Left colon (tissue), 2 donors: ENCODE data around the gene SEMA6A. TPM values are rescaled to one million over a fixed set of nuclear protein-coding genes. Genes with fewer than 3 reads are reported as not detected.
"Not testable (repeated sequence)": the region's sequence is repeated elsewhere in the genome, so short reads cannot be mapped to it uniquely, and the experiment has no call there.

ENCODE experiments used
- ATAC-seq: fragments of 200-7000 bp; cut with Tn5 transposase; one replicate; pipeline ENCODE4 v1.9.1; 2020; ENCODE audit warnings: mild to moderate bottlenecking, moderate library complexity
- DNase-seq, 2 donors: peaks; one replicate each; pipeline ENCODE4 v3.0.0-alpha.2; 2020
- intact Hi-C, 2 donors: fragments of 100-400 bp; cut with DNase I in 1 of 2; cut with micrococcal nuclease in 1 of 2; formaldehyde crosslinking; loops; one replicate each; pipeline versions ENCODE4 v1.11.2 to v1.14.0; 2022; cut with DNase I, micrococcal nuclease
- total RNA-seq, 2 donors: library from RNA; stranded (reverse); fragmentation: NEBNext Ultra II Directional; extraction: Animal tissue kit (Norgen Biotek cat#: 25700); gene quantifications; one replicate each; pipeline ENCODE4 v1.2.1, GENCODE V29; 2021
- donor health status: DM: no; HTN: no; CAD: no.
- donor health status: DM: yes; HTN: yes; CAD: no.

Gene SEMA6A
- total RNA-seq, 2 donors from 2014 or later, result 100 to 103 TPM

DNA sequence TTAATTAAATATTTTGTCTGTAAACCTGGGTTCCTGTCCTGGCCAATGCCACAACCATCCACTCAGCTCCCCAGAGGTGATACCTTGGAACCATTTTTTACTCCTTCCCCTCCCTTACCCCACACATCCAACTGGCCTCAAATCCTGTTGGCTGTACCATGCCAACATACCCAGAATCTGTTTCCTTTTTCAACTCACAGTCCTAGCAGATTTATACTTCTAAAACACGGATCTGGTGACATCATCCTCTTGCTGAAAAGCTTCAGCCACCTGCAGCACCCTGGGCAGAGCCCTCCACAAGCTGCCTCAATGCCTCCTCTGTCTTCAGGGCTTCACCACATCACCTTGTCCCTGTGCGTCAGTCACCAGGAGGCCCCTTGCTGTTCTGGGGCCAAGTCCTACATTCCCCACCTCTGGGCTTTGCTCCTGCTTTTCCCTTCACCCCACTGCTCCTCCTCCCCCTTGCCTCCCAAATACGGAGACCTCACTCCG, 14.9 kb downstream of the SEMA6A start:
- ATAC-seq (peak; percentile 2), DNase-seq (no peak)
- intact Hi-C loops, result no loop called here

DNA sequence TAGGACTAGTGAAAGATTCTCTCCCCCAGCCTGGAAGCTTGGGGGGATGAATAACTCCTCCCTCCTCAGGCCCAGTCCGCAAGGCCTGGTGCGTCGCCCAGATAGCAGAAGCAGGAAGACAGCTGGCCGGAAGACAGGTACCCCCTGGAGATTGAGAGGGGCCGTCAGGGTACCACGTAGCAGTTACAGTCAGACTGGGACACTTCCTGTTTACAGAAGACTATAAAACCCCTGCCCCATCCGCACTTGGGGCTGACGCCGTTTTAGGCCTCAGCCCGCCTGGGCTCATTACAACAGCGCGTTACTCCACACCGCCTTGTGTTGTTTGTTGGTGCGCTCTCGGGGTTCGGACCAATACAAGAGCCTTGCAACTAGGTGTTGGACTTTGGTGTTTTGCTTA, 15.4 kb downstream of the SEMA6A start:
- DNase-seq (no peak), ATAC-seq (no peak)
- intact Hi-C loops, result no loop called here

DNA sequence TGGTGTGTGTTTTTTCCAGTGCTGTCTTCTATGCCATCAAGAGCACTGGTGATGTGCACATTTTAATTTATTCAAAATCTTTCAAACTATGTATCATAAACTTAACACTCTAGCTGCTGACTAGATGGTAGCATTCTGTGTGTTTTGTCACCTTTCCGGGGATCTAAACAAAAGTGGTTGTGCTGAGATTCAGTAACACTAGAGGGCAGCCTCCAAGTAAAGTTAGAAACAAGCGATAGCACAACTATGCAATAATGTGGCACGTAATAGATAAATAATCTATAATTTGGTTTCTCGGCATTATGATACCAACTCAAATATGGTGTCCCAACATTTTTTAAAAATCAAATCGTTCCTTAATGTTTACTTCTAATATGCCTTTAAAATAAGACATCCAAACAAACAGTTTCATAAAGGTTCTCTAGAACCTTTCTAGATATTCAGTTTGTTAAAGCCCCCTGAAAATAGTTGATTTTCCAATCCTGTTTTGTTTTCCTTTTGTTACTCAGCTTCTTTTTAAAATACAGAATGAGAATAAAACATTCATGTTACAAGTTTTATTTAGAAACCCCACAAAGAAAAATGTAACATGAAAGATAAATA, 16.9 kb downstream of the SEMA6A start:
- no peak for DNase-seq
- intact Hi-C loops, result no loop called here
- ATAC-seq, result peak; percentile 47

DNA sequence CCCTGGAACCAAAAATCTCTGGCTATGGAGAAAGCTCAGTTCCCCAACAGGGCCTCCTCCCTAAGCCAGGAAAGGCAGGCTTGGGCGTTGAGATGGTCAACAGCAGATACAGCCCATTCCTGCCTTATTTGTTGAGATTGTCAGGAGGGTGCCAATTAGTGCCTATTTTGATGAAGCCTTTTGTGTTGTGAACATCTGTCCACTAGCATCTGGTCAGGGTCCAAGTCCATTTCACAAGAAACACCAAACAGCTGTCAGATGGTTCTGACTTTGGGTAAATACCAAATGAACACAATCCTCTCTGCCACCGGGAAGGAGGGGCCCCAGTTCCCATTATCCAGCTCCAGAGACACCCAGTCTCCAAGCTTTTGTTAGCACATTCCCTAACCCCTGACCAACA, 19.9 kb downstream of the SEMA6A start:
- ATAC-seq (peak; percentile 65), DNase-seq (no peak)
- intact Hi-C loops, result no loop called here

DNA sequence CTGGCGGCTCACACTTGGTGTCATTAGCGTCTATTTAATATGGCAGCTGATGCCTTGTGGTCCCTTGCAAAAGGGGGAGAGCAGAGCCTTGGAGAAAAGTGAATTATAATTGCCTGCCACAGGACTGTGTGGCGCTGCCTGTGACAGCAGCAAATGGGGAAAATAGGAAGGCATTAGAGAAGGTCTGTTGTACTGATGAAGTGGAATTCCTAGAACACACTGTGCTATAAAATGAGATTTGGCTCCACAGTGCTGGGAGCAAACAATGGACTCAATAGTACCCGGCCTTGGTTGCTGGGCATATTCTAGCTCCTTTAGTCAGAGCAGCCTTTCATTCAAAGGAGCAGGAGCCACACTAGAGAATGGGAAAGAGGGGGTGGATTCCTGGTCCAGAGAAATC, 21.3 kb downstream of the SEMA6A start:
- intact Hi-C loops, result no loop called here
- no peak for ATAC-seq

DNA sequence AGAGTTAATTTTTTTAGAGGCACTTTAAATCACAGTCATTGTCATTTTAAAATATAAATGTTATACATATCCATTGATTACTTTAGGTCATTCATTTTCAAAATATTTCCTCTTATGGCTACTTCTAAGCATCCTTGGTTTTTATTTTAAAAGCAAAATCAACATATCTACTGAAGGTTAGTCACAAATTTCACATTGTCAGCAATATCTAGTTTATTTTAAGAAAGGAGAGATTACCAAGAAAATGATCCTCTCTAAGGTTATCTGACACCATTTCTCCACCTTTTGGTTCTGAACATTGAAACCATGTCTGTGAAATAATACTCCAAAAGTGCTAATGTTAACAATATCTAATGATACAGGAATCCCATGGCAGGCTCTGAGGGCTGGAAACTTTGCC, 24.5 kb downstream of the SEMA6A start:
- no peak for ATAC-seq
- intact Hi-C loops, result no loop called here
- DNase-seq, result no peak

More for the DNA sequence above, 21.3 kb downstream of the SEMA6A start:
- DNase-seq, result no peak

DNA sequence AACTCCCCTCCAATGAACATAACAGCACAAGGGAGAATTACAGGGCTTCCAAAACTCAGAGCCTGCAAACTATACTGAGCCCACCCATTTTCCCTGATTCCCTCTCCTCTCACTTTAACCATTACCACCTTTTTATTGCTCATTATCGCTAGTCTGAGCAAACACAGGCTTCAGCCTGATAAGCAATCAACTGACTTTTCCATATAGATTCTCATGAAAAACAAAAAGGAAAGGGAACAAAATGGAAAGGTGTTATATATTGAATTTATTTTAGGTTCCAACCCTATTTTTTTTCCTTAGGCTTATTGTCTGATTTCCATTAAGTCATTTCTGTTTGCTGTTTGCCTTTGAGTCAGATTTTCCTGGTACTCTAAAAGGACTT, 27.9 kb downstream of the SEMA6A start:
- DNase-seq (no peak), ATAC-seq (peak; percentile 7)
- intact Hi-C loops, result no loop called here

DNA sequence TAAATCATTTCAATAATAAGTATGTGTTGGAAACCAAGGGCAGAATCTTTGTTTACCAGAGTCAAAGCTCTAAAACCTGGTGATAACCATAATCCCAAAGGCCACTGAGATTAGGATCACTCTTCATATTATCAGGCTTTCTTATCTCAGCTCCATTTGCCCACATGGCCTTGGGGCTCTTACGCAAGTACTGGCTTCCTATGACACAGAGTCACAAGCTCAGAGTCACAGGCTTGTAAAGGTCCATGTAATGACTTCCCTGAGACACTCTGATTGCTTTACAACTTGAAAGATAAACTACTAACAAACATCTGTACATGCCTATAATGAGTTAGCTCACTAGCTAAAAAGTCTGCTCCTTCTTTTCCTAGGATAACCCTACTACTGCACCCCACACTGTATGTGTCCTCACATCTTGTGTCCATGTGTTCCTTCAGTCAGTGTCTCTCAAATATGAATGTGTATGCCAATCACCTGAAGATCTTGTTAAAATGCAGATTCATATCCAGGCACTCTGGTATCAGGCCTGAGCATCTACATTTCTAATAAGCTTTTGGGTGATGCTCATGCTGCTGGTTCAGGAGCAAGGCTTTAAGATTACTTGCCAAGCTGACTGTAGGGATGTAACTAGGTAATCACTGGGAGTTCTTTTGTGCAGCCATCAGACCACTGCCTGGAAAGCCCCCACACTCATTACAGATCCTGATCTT, 28.4 kb downstream of the SEMA6A start:
- ATAC-seq (peak; percentile 84), DNase-seq (peak; percentile 64 to 85)
- intact Hi-C loops, result no loop called here

DNA sequence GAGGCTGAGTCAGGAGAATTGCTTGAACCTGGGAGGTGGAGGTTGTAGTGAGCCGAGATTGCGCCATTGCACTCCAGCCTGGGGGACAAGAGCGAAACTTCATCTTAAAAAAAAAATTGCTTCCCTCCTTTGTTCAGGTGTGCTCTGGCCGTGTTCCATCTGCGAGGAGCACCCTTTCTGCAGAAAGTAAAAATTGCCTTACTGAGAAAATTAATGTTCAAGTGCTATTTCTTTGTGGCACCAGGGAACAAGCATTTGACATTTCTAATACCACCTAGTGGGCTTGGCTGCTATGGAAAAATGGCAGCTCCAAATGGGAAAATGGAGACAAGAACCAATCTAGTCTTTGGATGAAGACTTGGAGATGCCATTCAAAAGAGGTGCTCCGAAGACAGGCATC, 29.2 kb downstream of the SEMA6A start:
- intact Hi-C loops, ATAC-seq, DNase-seq: not testable (repeated sequence)

DNA sequence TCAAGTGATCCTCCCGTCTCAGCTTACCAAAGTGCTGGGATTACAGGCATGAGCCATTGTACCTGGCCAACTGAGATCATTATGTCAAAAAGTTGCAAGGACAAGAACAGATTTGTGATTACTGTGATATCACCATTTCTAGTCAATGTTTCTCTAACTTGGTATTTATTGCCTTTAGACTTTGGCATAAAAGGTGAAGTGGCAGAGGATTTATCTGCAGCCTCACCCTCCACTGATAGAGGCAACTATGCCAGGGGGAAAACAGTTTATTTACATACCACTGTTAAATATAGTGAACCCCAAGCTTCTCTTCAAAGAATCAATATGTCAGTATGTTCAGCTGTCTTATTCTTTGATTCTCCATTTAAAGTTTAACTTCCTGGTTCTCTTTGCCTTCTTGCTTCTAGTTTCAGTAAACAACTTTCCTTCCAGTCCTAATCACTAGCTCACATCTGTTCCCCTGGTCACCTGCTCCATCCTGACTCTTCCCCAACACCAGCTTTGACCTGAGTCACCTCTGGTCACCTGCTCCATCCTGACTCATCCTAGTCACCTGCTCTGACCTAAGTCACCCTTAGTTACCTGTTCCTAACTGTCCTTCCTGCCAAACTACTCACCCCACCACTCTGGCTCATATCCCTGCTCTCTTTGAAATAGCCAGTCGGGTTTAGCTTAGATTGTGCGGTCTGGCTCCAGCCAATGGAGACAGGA, 29.9 kb downstream of the SEMA6A start:
- intact Hi-C loops, result no loop called here
- peak; percentile 66 for ATAC-seq
- peak; percentile 51 to 89 for DNase-seq

DNA sequence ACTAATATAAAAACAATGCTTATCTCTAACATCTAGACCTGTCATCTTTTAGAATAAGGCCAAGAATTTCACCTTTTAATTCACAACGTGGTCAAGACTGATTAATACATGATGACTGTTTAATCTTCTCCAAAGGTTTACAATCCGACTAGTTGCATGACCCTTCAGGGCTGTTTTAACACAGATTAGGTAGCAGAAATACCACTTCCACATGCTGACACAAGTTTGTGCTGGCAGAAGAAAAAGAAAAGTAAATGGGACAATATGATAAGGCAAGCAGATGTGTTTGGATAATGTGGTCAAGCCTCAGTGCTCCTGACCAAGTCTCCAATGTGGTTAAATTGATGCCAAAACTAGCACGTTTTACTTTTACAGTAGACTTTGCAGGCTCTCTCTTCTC, 31.1 kb downstream of the SEMA6A start:
- DNase-seq, result no peak
- ATAC-seq, result no peak
- intact Hi-C loops, result no loop called here

DNA sequence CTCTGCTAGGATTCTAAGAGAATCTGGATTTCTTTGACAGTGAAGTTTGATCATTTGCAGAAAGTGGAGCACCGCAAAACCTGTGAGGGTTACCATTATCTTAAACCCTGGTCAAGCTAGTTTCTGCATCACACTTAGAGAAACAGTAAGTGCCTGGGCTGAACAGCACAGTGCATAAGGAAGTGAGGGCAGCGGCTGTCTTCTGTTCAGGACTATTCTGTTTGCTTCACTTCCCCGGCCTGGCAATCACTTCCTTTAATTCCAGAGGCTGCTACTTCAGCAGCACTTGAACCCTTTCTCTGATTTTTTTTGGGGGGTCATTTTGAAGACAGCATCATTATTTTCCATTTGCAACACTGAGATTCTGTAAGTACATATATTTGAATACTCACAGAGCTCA, 32.0 kb downstream of the SEMA6A start:
- ATAC-seq (peak; percentile 18), DNase-seq (peak; percentile 51 to 68)
- intact Hi-C loops, result no loop called here

DNA sequence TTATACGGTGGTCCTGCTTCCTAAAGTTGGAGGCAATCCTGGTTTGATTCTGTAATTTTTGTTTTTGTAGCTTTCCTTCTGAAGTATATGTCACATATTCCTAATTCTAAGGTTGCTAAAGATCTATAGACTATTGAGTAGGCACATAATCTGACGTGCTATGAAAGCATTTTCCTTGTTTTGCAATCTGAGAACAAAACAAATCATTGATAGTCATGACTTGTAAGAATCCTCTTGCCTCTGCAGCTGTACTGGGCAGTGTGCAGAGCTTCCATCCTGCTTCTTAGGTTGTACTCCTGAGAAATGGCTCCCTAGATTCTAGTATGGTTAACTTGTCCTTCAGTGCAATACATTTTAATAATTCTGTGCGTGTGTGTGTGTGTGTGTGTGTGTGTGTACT, 35.4 kb downstream of the SEMA6A start:
- intact Hi-C loops, result no loop called here
- ATAC-seq, result no peak
- no peak for DNase-seq

DNA sequence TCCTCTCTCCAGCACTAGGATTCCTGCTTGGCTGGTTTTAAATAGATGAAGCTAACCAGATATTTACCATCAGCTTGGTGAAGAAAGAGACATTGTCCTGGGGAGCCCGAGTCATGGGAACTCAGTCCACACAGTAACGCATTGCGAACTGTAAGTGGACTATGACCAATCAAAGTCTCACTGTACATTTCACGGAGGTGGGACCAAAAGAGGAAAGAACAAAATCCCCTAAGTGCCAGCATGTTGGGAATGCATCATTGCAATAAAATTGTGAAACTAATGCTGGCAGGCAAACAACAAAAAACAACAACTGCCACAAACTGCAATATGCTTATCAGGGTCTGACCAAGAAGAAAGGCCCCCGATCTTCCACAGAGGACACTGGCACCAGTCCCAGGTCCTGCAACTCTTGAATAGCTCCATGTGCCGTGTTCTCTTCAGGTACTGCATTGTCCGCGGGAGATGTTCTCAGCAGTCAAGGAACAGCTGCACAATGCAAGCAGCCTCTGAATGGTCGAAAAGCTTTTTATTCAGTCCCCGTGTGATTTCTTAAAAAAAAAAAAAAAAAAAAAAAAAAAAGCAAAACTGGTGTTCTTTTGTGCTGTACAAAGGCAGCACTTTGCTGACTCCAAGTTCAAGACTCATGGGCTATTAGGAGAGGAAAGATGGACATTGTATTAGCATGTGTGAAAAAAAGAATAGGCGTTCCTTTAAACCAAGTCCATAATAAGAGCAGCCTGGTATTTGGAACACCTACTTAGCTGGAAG, 38.1 kb downstream of the SEMA6A start:
- DNase-seq (peak in 1 of 2 donors; percentile 57), ATAC-seq (peak; percentile 86)
- intact Hi-C loops, result no loop called here

DNA sequence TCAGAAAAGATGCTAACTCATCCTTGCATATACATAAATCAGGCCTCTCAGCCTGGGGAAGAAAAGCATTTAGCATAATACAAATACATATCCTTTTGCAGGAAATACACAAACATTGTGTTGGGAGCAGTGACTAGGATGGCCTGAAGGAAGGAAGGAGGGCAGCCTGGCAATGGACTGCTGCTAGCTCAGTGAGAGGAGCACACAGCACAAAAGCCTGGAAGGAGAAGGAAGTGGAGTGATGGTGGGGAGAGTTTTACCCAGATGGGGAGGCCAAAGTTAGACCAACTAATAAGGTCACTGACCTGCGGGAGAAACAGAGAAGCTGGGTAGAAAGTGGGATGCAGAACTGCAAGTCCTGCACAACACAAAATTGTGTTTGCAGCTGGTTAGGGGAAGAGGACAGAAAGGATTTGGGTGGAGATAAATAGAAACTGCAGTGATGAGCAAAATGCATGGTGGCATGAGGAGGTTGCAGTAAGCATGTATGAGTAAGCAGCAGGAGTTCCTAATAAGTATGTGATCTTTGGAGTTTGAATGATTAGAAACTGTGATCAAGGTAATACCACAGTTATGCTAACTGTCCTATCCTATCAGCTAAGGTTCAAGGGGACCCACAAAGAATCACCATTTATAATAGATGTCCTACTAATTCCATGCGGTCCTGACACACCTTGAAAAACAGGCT, 39.5 kb downstream of the SEMA6A start:
- ATAC-seq (no peak), DNase-seq (no peak)
- intact Hi-C loops, result no loop called here

DNA sequence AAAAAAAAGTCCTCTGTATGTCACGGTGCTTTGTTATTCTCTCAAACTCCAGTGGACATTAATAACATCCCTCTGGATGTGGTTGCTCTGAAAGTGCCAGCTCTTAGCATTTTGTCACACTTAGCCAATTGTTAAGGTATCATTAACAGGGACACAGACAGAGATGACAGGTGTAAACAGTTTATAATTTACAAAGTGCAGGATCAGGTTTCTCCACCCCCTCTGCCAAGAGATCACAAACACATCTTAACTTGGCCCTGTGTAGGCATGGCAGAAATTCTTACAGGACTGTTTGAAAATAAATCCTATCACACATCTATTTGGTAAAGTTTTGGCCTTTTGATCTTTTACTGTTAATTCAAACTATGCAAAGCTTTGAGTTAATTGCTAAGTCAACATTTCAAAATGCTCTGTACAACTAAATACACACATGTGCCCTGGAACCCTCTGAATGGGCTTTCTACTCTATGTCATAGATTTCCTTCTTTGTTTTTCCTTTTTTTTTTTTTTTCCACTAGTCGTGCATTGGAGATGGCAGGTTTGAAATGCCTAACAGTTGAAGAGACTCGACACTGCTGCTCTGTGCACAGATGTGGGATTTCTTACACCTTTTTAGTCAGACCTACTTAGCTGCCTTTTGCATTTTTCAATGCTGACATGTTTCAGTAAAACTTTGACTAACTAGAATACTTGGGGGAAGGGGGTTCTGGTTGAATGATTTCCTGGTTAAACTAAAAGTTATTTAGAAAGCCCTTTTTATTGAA, 41.7 kb downstream of the SEMA6A start:
- ATAC-seq (peak; percentile 20), DNase-seq (no peak)
- intact Hi-C loops, result no loop called here

DNA sequence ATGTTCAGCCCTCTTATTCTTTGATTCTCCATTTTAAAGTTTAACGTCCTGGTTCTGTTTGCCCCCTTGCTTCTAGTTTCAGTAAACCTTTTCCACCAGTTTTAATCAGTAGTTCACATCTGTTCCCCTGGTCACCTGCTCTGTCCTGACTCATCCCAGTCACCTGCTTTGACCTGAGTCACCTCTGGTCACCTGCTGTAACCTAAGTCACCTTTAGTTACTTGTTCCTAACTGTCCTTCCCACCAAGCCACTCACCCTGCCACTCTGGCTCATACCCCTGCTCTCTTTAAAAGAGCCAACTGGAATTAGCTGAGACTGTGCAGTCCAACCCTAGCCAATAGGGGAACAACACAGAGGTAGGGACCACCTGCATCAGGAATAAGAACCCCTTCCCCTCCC, 43.0 kb downstream of the SEMA6A start:
- DNase-seq (no peak), ATAC-seq (no peak)
- intact Hi-C loops, result no loop called here

DNA sequence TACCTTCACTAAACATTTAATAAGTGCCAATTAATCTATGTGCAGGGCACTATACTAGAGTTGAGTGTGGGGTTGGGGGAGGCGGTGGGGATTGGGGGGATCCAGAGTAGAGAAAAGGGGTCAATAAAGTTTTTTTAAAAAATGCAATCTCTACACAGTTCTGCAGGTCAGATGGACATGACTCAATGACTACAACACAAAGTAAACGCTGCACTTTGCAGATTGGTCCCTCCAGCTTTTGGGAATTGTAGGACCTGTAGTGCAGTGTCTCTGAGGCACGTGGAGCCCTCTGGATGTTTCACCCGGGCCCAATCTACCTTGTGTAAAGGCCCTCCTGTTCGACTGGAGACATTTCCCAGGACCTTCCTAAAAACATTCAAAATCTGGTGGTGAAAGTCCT, 43.5 kb downstream of the SEMA6A start:
- ATAC-seq (no peak), DNase-seq (no peak)
- intact Hi-C loops, result no loop called here
